ENCODE measurements around the gene SLC12A7. TPM values are rescaled to one million over a fixed set of nuclear protein-coding genes. Genes with fewer than 3 reads are reported as not detected.

Gene SLC12A7
- total RNA-seq, 1 experiment from 2014 or later, result 28.1 TPM

- Mint-ChIP-seq H3K36me3 (no peaks in the 10 kb centered on the region), H3K4me1 (peaks cover 13% of the 10 kb centered on the region), H3K4me3 (no peak overlapping the region), H3K27ac (no peak overlapping the region), H3K27me3 (ENCODE audit: low read depth) (no peaks in the 10 kb centered on the region), H3K9me3 (peaks cover 1% of the 10 kb centered on the region; the same call in 1 of the 2 replicates)
- no peak for TF ChIP-seq CBFB (CRISPR knock-in tag; IDR thresholded peaks at IDR 0.05; ENCODE audit: low read depth)
- no peak for TF ChIP-seq FOXP1 (CRISPR knock-in tag; IDR thresholded peaks at IDR 0.05; ENCODE audit: borderline replicate concordance)
- no peak for TF ChIP-seq HMGXB4 (CRISPR knock-in tag; IDR thresholded peaks at IDR 0.05)
- no peak for TF ChIP-seq ZNF396 (CRISPR knock-in tag; IDR thresholded peaks at IDR 0.05; ENCODE audit: borderline replicate concordance)
- TF ChIP-seq SMAD4 (CRISPR knock-in tag; IDR thresholded peaks at IDR 0.05), result no peak
- no peak for TF ChIP-seq NFATC4 (CRISPR knock-in tag; IDR thresholded peaks at IDR 0.05)
- no peak for TF ChIP-seq PREB (CRISPR knock-in tag; IDR thresholded peaks at IDR 0.05; ENCODE audit: borderline replicate concordance)
- no peak for TF ChIP-seq ETV6 (CRISPR knock-in tag; IDR thresholded peaks at IDR 0.05)
- TF ChIP-seq USF1 (CRISPR knock-in tag; IDR thresholded peaks at IDR 0.05), result no peak
- no peak for TF ChIP-seq ZNF532 (CRISPR knock-in tag; IDR thresholded peaks at IDR 0.05; ENCODE audit: borderline replicate concordance)
- no peak for TF ChIP-seq PRDM15 (CRISPR knock-in tag; IDR thresholded peaks at IDR 0.05)
- no peak for TF ChIP-seq FOXK1 (CRISPR knock-in tag; IDR thresholded peaks at IDR 0.05)
- no peak for TF ChIP-seq CDX4 (CRISPR knock-in tag; IDR thresholded peaks at IDR 0.05; ENCODE audit: borderline replicate concordance)
- no peak for DNase-seq (ENCODE audit: low spot score)
- ATAC-seq, result no peak
- CTCF ChIA-PET, result interaction anchor here (2.1 kb wide), 2 partner anchors 26 to 34 kb away, joined by 9 to 10 read pairs; no protein-coding TSS in a partner anchor
- POLR2A ChIA-PET, result no interaction called here
Measured at GRCh38 chr5:1141834-1142233, 30.0 kb upstream of the SLC12A7 start.
